HG02759 (cell line): ENCODE measurements around the gene TUBB8.
"Not testable (repeated sequence)": the region's sequence is repeated elsewhere in the genome, so short reads cannot be mapped to it uniquely, and the experiment has no call there.

ENCODE experiments used
- ATAC-seq: cut with Tn5 transposase; IDR thresholded peaks from one replicate; pipeline ENCODE4 v1.9.1; 2021; ENCODE audit warnings: mild to moderate bottlenecking, moderate library complexity; ENCODE audit not compliant: unreplicated experiment

Gene TUBB8

GRCh38 chr10:49926-50325 lies 830 bp upstream of the TUBB8 start:
- ATAC-seq, result not testable (repeated sequence)

GRCh38 chr10:47864-48263 lies 1.2 kb downstream of the TUBB8 start:
- ATAC-seq, result not testable (repeated sequence)

- not testable (repeated sequence) for ATAC-seq
Measured at GRCh38 chr10:13315-13635, 35.8 kb downstream of the TUBB8 start.

- ATAC-seq, result not testable (repeated sequence)
Measured at GRCh38 chr10:12444-13314, 36.4 kb downstream of the TUBB8 start.

GRCh38 chr10:11260-11659 lies 37.8 kb downstream of the TUBB8 start:
- not testable (repeated sequence) for ATAC-seq

GRCh38 chr10:10261-10971 lies 38.7 kb downstream of the TUBB8 start:
- not testable (repeated sequence) for ATAC-seq
